ENCODE data around the gene RNU7-1. TPM values are rescaled to one million over a fixed set of nuclear protein-coding genes. Genes with fewer than 3 reads are reported as not detected.

RNU7-1 gene
- total RNA-seq, 6 experiments from 2014 or later, result not detected

GRCh38 chr12:6987956-6988553 lies 44.4 kb downstream of the RNU7-1 start:
- peak in 1 of 3 donors; percentile 70 for DNase-seq

More at GRCh38 chr12:6987956-6988553, 44.4 kb downstream of the RNU7-1 start:
- intact Hi-C loops (cut with DNase I), result no loop called here
- Histone ChIP-seq H3K4me3 (no peak overlapping the region), H3K4me1 (peaks cover 0 to 24% (median 12%) of the 10 kb centered on the region in 4 donors), H3K36me3 (peaks cover 0 to 14% (median 8%) of the 10 kb centered on the region in 4 donors), H3K9me3 (no peaks in the 10 kb centered on the region), H3K27ac (no peak overlapping the region), H3K27me3 (no peaks in the 10 kb centered on the region)
- peak; percentile 89 to 97 (median 90) for ATAC-seq
- TF ChIP-seq CTCF (IDR thresholded peaks at IDR 0.05), result no peak
- no peak for TF ChIP-seq POLR2A (IDR thresholded peaks at IDR 0.05)
- 42% methylated on average over 11 of the region's 11 CpGs for WGBS (ENCODE audit: insufficient coverage, low coverage, low lambda C conversion rate, missing lambda C conversion rate)

MicroRNA genes within 50 kb of the gene (microRNA counts, 767-probe panel; counts per million panel counts)
- microRNA hsa-miR-141-3p (237 counts per million), microRNA hsa-miR-200c-3p (237 counts per million)

Small RNA genes within 50 kb of the gene (microRNA-seq; reads per million reads assigned to microRNA genes)
- gene MIR141 (3.9 to 8.4 reads per million in 2 donors), gene MIR200C (96.0 to 97.1 reads per million in 2 donors)

Small RNA genes within 50 kb of the gene (small RNA-seq; reads per million reads assigned to genes)
- gene MIR141 (6.6 to 11.3 reads per million in 2 experiments), gene MIR200C (0 to 0.68 reads per million in 2 experiments), gene RNU7-1 (0 reads per million in 2 experiments), gene SCARNA12 (0.52 to 0.97 reads per million in 2 experiments)

Other genes starting within 250 kb of the RNU7-1 start
- not detected for gene PIANP, start 243.0 kb upstream of the RNU7-1 start, total RNA-seq
- 10 to 100 TPM; 26.7 to 49.5 (median 30.6) TPM for gene COPS7A, start 219.8 kb upstream of the RNU7-1 start, total RNA-seq
- 100 to 1,000 TPM; 104 to 185 (median 134) TPM for gene MLF2, start 190.7 kb upstream of the RNU7-1 start, total RNA-seq
- 100 to 1,000 TPM; 113 to 484 (median 404) TPM for gene PTMS, start 177.5 kb upstream of the RNU7-1 start, total RNA-seq
- 1 to 10 TPM in 4 of 6 experiments, under 1 TPM in 2; 0.18 to 2.3 (median 1.4) TPM for gene LAG3, start 171.3 kb upstream of the RNU7-1 start, total RNA-seq
- 10 to 100 TPM; 10.0 to 41.6 (median 28.1) TPM for gene CD4, start 154.3 kb upstream of the RNU7-1 start, total RNA-seq
- gene GPR162, start 122.0 kb upstream of the RNU7-1 start, total RNA-seq, result 1 to 10 TPM in 4 of 6 experiments, under 1 TPM in 2; 0.37 to 3.1 (median 2.1) TPM
- gene P3H3, start 115.4 kb upstream of the RNU7-1 start, total RNA-seq, result 1 to 10 TPM in 5 of 6 experiments, under 1 TPM in 1; 0.98 to 2.1 (median 1.5) TPM
- gene GNB3, start 102.9 kb upstream of the RNU7-1 start, total RNA-seq, result under 1 TPM in 4 of 6 experiments, not detected in 2; 0.17 to 0.51 (median 0.43) TPM
- gene CDCA3, start 92.5 kb upstream of the RNU7-1 start, total RNA-seq, result 1 to 10 TPM in 4 of 6 experiments, under 1 TPM in 2; 0.62 to 1.7 (median 1.3) TPM
- 10 to 100 TPM; 38.2 to 59.5 (median 42.6) TPM for gene USP5, start 91.7 kb upstream of the RNU7-1 start, total RNA-seq
- 100 to 1,000 TPM; 265 to 400 (median 331) TPM for gene TPI1, start 76.3 kb upstream of the RNU7-1 start, total RNA-seq
- gene SPSB2, start 70.5 kb upstream of the RNU7-1 start, total RNA-seq, result 1 to 10 TPM; 1.7 to 5.3 (median 3.6) TPM
- gene LRRC23, start 39.0 kb upstream of the RNU7-1 start, total RNA-seq, result 1 to 10 TPM in 5 of 6 experiments, under 1 TPM in 1; 0.93 to 4.3 (median 2.6) TPM
- gene ENO2, start 29.2 kb upstream of the RNU7-1 start, total RNA-seq, result 1 to 10 TPM; 1.1 to 9.3 (median 2.0) TPM
- gene ATN1, start 15.9 kb upstream of the RNU7-1 start, total RNA-seq, result 10 to 100 TPM in 5 of 6 experiments, 1 to 10 TPM in 1; 9.2 to 24.1 (median 16.8) TPM
- gene C12orf57, start 206 bp downstream of the RNU7-1 start, total RNA-seq, result 100 to 1,000 TPM in 2 of 6 experiments, 10 to 100 TPM in 4; 47.6 to 189 (median 70.5) TPM
- 10 to 100 TPM; 12.1 to 30.6 (median 19.4) TPM for gene PTPN6, start 7.5 kb downstream of the RNU7-1 start, total RNA-seq
- gene PHB2, start 26.8 kb downstream of the RNU7-1 start, total RNA-seq, result 100 to 1,000 TPM in 4 of 6 experiments, 10 to 100 TPM in 2; 95.5 to 215 (median 122) TPM
- 10 to 100 TPM; 13.2 to 28.1 (median 18.9) TPM for gene EMG1, start 27.1 kb downstream of the RNU7-1 start, total RNA-seq
- gene LPCAT3, start 74.7 kb downstream of the RNU7-1 start, total RNA-seq, result 100 to 1,000 TPM in 1 of 6 experiments, 10 to 100 TPM in 5; 50.6 to 115 (median 77.5) TPM
- 1,000 to 10,000 TPM in 5 of 6 experiments, 100 to 1,000 TPM in 1; 993 to 2,993 (median 1,796) TPM for gene C1S, start 116.9 kb downstream of the RNU7-1 start, total RNA-seq
- 1,000 to 10,000 TPM; 1,157 to 2,557 (median 1,950) TPM for gene C1R, start 148.6 kb downstream of the RNU7-1 start, total RNA-seq
- gene C1RL, start 165.4 kb downstream of the RNU7-1 start, total RNA-seq, result 100 to 1,000 TPM; 202 to 236 (median 216) TPM
- gene RBP5, start 185.1 kb downstream of the RNU7-1 start, total RNA-seq, result 100 to 1,000 TPM in 3 of 6 experiments, 10 to 100 TPM in 3; 44.1 to 239 (median 98.2) TPM
- gene CLSTN3, start 186.6 kb downstream of the RNU7-1 start, total RNA-seq, result 10 to 100 TPM; 38.9 to 55.2 (median 43.1) TPM
- gene PEX5, start 245.9 kb downstream of the RNU7-1 start, total RNA-seq, result 10 to 100 TPM; 28.7 to 43.9 (median 36.2) TPM

All from right lobe of liver (tissue), 6 donors.